GM13977 (cell line): ENCODE measurements around the gene MARCHF3.
A peak's percentile ranks its signal among the peaks of the same experiment; 100 is the strongest.

Experiments
- DNase-seq: peaks from one replicate; pipeline ENCODE4 v3.0.0; 2012; ENCODE audit warnings: low spot score
- in situ Hi-C: fragments of 300-500 bp; cut with MboI; formaldehyde crosslinking; loops from one replicate; pipeline ENCODE4 v1.12.0; 2022; ENCODE audit warnings: low sequenced_read_pairs, low pct_unique_long_range_greater_than_20kb, mixed read lengths, inconsistent platforms; ENCODE audit not compliant: unreplicated experiment
- TF ChIP-seq, protein P1 (sequence below): IDR thresholded peaks from 2 replicates; pipeline ENCODE4 v1.5.1; 2012; ENCODE audit warnings: mild to moderate bottlenecking, control low read depth; ENCODE audit not compliant: insufficient read depth; ENCODE audit errors: extremely low read depth, missing control alignments

The MARCHF3 gene

DNA sequence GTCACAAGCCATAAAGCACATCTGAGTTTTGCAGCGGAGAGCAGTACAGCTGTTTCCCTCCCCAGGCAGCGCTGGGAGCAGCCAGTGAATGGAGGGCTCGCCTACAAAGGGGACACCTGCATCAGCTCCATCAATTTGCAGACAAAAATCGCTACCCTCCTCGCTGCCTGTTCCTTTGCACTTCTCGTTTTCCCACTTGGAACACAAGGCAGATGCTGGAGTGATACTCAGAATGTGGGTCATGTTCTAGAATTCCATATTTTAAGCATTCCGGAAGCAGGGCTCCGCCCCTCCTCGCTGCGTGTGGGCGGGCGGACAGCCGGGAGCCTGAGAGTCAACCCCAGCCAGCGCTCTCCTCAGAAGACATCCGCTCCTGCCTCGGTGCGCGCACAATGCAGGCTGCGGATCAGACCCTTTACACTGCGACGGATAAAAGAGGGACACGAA lies 161.3 kb downstream of the MARCHF3 start:
- TF ChIP-seq, protein P1, sequence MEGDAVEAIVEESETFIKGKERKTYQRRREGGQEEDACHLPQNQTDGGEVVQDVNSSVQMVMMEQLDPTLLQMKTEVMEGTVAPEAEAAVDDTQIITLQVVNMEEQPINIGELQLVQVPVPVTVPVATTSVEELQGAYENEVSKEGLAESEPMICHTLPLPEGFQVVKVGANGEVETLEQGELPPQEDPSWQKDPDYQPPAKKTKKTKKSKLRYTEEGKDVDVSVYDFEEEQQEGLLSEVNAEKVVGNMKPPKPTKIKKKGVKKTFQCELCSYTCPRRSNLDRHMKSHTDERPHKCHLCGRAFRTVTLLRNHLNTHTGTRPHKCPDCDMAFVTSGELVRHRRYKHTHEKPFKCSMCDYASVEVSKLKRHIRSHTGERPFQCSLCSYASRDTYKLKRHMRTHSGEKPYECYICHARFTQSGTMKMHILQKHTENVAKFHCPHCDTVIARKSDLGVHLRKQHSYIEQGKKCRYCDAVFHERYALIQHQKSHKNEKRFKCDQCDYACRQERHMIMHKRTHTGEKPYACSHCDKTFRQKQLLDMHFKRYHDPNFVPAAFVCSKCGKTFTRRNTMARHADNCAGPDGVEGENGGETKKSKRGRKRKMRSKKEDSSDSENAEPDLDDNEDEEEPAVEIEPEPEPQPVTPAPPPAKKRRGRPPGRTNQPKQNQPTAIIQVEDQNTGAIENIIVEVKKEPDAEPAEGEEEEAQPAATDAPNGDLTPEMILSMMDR = no peak
- peak; percentile 40 for DNase-seq
- in situ Hi-C loops = loop anchor here (25.0 kb wide), 1 partner anchor 443 kb away; no protein-coding TSS in a partner anchor

GRCh38 chr5:126868338-126869004 lies 161.9 kb downstream of the MARCHF3 start:
- DNase-seq = no peak
- in situ Hi-C loops = loop anchor here (25.0 kb wide), 1 partner anchor 444 kb away; no protein-coding TSS in a partner anchor

GRCh38 chr5:126866851-126867636 lies 163.3 kb downstream of the MARCHF3 start:
- in situ Hi-C loops = loop anchor here (25.0 kb wide), 1 partner anchor 445 kb away; no protein-coding TSS in a partner anchor
- TF ChIP-seq, protein P1 = no peak
- no peak for DNase-seq

More at GRCh38 chr5:126868338-126869004, 161.9 kb downstream of the MARCHF3 start:
- TF ChIP-seq, protein P1 = no peak

DNA sequence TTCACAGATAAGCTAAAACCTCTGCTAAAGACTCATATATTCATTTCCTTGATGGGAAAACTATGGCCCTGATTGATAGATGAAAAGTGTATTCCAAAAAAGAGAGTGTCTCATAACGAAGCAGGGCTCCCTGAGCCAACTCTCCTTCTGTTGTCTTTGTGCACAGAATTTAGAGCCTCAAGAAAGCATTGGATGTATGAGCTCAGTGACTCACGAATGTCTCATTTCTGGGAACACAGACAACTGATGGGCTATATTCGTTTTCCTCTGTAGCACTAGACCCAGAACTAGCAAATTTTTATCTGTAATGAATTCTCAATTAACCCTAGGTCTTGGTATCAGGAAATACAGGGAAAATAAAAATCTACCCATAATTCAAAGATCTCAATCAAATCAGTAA lies 165.1 kb downstream of the MARCHF3 start:
- TF ChIP-seq, protein P1 = no peak
- DNase-seq = no peak
- in situ Hi-C loops = loop anchor here (25.0 kb wide), 1 partner anchor 447 kb away; no protein-coding TSS in a partner anchor

DNA sequence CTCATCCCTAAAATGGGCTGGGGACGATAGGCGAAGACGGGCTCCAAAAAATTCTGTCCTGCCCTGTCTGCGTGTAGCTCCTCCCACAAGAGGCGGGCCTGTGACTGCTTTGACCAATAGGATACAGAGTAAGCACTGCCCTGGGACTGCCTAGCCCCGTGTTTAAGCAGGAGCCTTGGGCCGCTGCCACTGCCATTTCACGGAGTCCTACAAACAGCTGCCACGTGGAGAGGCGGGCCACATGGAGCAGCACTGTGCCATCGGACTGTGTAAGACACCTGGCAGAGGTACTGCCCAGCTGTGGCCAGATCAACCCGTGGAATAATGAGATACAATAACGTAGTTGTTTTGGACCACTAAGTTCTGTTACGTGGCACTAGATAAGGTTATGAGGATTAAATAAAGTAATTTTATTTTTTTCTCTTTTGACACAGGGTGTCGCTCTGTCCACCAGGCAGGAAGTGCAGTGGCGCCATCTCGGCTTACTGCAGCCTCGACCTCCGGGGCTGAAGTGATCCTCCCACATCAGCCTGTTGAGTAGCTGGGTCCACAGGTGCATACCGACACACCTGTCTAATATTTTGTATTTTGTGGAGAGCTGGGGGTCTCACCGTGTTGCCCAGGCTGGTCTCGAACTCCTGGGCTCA lies 166.2 kb downstream of the MARCHF3 start:
- in situ Hi-C loops = loop anchor here (25.0 kb wide), 1 partner anchor 448 kb away; no protein-coding TSS in a partner anchor
- no peak for DNase-seq

GRCh38 chr5:126863402-126863801 lies 167.0 kb downstream of the MARCHF3 start:
- in situ Hi-C loops = loop anchor here (25.0 kb wide), 1 partner anchor 449 kb away; no protein-coding TSS in a partner anchor
- TF ChIP-seq, protein P1 = no peak
- no peak for DNase-seq

More for the DNA sequence above, 166.2 kb downstream of the MARCHF3 start:
- TF ChIP-seq, protein P1 = no peak
